HG03196 (cell line): ENCODE data around the gene STPG3.

Experiments used
- ATAC-seq: cut with Tn5 transposase; IDR thresholded peaks from one replicate; pipeline ENCODE4 v1.9.1; 2021; ENCODE audit not compliant: unreplicated experiment

Gene STPG3

GRCh38 chr9:137251194-137251461, at the start of gene STPG3:
Gene STPG3, plus strand, starts transcription at chr9:137251286. Its CDS starts 1 bp downstream, at chr9:137251287.
- ATAC-seq, result no peak

GRCh38 chr9:137202966-137203365, 48.1 kb upstream of the STPG3 start:
- no peak for ATAC-seq

- ATAC-seq, result no peak
These were observed 46.4 kb upstream of the STPG3 start for GRCh38 chr9:137204731-137205125.

GRCh38 chr9:137205126-137206069, 45.7 kb upstream of the STPG3 start, which contains the start of the genes NDOR1 and TMEM203:
Gene NDOR1, plus strand, starts transcription at chr9:137205700. Its CDS starts 78 bp downstream, at chr9:137205778.
Gene TMEM203, minus strand, starts transcription at chr9:137205648. Its CDS starts 234 bp downstream, at chr9:137205414.
- peak; percentile 40 for ATAC-seq

- ATAC-seq, result no peak
These were observed 44.5 kb upstream of the STPG3 start for GRCh38 chr9:137206602-137207001.

GRCh38 chr9:137211532-137211931, 39.6 kb upstream of the STPG3 start:
- ATAC-seq, result no peak

- ATAC-seq, result no peak
These were observed 38.6 kb upstream of the STPG3 start for GRCh38 chr9:137212520-137212919.

- ATAC-seq, result no peak
These were observed 37.7 kb upstream of the STPG3 start for GRCh38 chr9:137213160-137214060.

- no peak for ATAC-seq
These were observed 36.5 kb upstream of the STPG3 start for GRCh38 chr9:137214620-137215019.

GRCh38 chr9:137215196-137215986, 35.7 kb upstream of the STPG3 start:
- no peak for ATAC-seq

GRCh38 chr9:137216188-137216965, 34.7 kb upstream of the STPG3 start:
- ATAC-seq, result no peak

- no peak for ATAC-seq
These were observed 33.5 kb upstream of the STPG3 start for GRCh38 chr9:137217276-137218211.

- no peak for ATAC-seq
These were observed 32.8 kb upstream of the STPG3 start for GRCh38 chr9:137218212-137218753.

GRCh38 chr9:137218754-137219271, 32.3 kb upstream of the STPG3 start:
- ATAC-seq, result no peak

- no peak for ATAC-seq
These were observed 31.2 kb upstream of the STPG3 start for GRCh38 chr9:137219757-137220316.

GRCh38 chr9:137220317-137221094, 30.6 kb upstream of the STPG3 start:
- ATAC-seq, result no peak

- ATAC-seq, result no peak
These were observed 30.0 kb upstream of the STPG3 start for GRCh38 chr9:137221095-137221505.
